Natural killer cell (primary cell): ENCODE measurements around the gene PRRC1. TPM values are rescaled to one million over a fixed set of nuclear protein-coding genes. Genes with fewer than 3 reads are reported as not detected.

Experiments
- ATAC-seq, 3 donors: fragments of 150-1000 bp in 2 of 3; fragments of 200-7000 bp in 1 of 3; cut with Tn5 transposase; 1 replicate in 1 of 3; 2 replicates in 2 of 3; pipeline ENCODE4 v1.10.0; 2021; ENCODE audit warnings: mild to moderate bottlenecking in 2 of 3, moderate library complexity in 2 of 3
- DNase-seq, 2 donors: peaks; one replicate each; pipeline versions ENCODE4 v3.0.0 to v3.0.0-alpha.2; 2013 to 2021; ENCODE audit warnings: mixed read lengths in 1 of 2
- H3K27ac ChIP-seq: one replicate; pipeline ENCODE4 v1.5.1; 2013; ENCODE audit warnings: mild to moderate bottlenecking, low read length
- H3K27me3 ChIP-seq: one replicate; pipeline ENCODE4 v1.6.1; 2013; ENCODE audit warnings: low read length; ENCODE audit not compliant: control insufficient read depth, insufficient read depth
- H3K36me3 ChIP-seq: one replicate; pipeline ENCODE4 v1.6.1; 2013; ENCODE audit warnings: low read length; ENCODE audit not compliant: control insufficient read depth, insufficient read depth
- H3K4me1 ChIP-seq: one replicate; pipeline ENCODE4 v1.6.1; 2013; ENCODE audit warnings: low read length; ENCODE audit not compliant: control insufficient read depth, insufficient read depth
- H3K4me3 ChIP-seq: one replicate; pipeline ENCODE4 v1.5.1; 2013; ENCODE audit warnings: low read length
- H3K9me3 ChIP-seq: one replicate; pipeline ENCODE4 v1.6.1; 2013; ENCODE audit warnings: low read length; ENCODE audit not compliant: control insufficient read depth, insufficient read depth
- H3K27ac Mint-ChIP-seq, 2 donors: one replicate each; pipeline ENCODE4 v1.8.0; 2022; ENCODE audit warnings: mild to moderate bottlenecking in 2 of 2, mixed read lengths in 2 of 2, moderate library complexity in 1 of 2
- H3K27me3 Mint-ChIP-seq, 2 donors: one replicate each; pipeline ENCODE4 v1.8.0; 2022; ENCODE audit warnings: low read depth in 2 of 2, mixed read lengths in 2 of 2
- H3K36me3 Mint-ChIP-seq: one replicate; pipeline ENCODE4 v1.8.0; 2022; ENCODE audit warnings: mixed read lengths
- H3K4me1 Mint-ChIP-seq, 2 donors: one replicate each; pipeline ENCODE4 v1.8.0; 2022; ENCODE audit warnings: mixed read lengths in 2 of 2
- H3K4me3 Mint-ChIP-seq: one replicate; pipeline ENCODE4 v1.8.0; 2022; ENCODE audit warnings: mild to moderate bottlenecking, moderate library complexity, mixed read lengths
- H3K9me3 Mint-ChIP-seq, 2 donors: one replicate each; pipeline ENCODE4 v1.8.0; 2022; ENCODE audit warnings: mixed read lengths in 2 of 2
- CTCF ChIP-seq: fragments of 200-600 bp; IDR thresholded peaks from one replicate; pipeline ENCODE4 v1.8.0; 2022; ENCODE audit warnings: antibody characterized with exemption
- WGBS: methylation state at CpG from one replicate; pipeline ENCODE4 v1.1.7; 2013; ENCODE audit warnings: missing lambda C conversion rate; ENCODE audit not compliant: insufficient coverage; 5-methylcytosine and 5-hydroxymethylcytosine counted together
- intact Hi-C: fragments of 100-400 bp; cut with micrococcal nuclease; formaldehyde crosslinking; loops from one replicate; pipeline ENCODE4 v1.14.2; 2022
- total RNA-seq, 4 donors: library from RNA; stranded (reverse); fragments of 120-200 nt in 1 of 4; gene quantifications; one replicate each; pipeline versions ENCODE4 v1.2.3 to v1.2.4, GENCODE V29; 2013 to 2022

PRRC1 gene
- total RNA-seq, 3 donors from 2014 or later (not counting 1 experiment from before 2014, with no cell fraction given): 37.7 to 41.1 (median 39.6) TPM

- Histone ChIP-seq H3K36me3 (peaks cover 28% of the 10 kb centered on the region), H3K27ac (no peak overlapping the region), H3K9me3 (no peaks in the 10 kb centered on the region), H3K4me3 (no peak overlapping the region), H3K27me3 (no peaks in the 10 kb centered on the region), H3K4me1 (no peaks in the 10 kb centered on the region)
- no peaks in the 10 kb centered on the region for H3K9me3 Mint-ChIP-seq
- 44% methylated on average over 1 of the region's 1 CpG for WGBS
- intact Hi-C loops: no loop called here
- DNase-seq: no peak
- no peak for TF ChIP-seq CTCF
- no peaks in the 10 kb centered on the region for H3K36me3 Mint-ChIP-seq
- ATAC-seq: no peak
- no peaks in the 10 kb centered on the region for H3K27me3 Mint-ChIP-seq
- no peak overlapping the region for H3K27ac Mint-ChIP-seq
- no peak overlapping the region for H3K4me3 Mint-ChIP-seq
- no peaks in the 10 kb centered on the region for H3K4me1 Mint-ChIP-seq
Measured at GRCh38 chr5:127555826-127556225, 38.4 kb downstream of the PRRC1 start.

- ATAC-seq: no peak
- H3K9me3 Mint-ChIP-seq: no peaks in the 10 kb centered on the region
- no peak for TF ChIP-seq CTCF
- H3K27me3 Mint-ChIP-seq: no peaks in the 10 kb centered on the region
- H3K36me3 Mint-ChIP-seq: no peaks in the 10 kb centered on the region
- DNase-seq: no peak
- H3K4me3 Mint-ChIP-seq: no peak overlapping the region
- H3K27ac ChIP-seq: no peak overlapping the region
- no peaks in the 10 kb centered on the region for H3K4me1 Mint-ChIP-seq
- no peak overlapping the region for H3K27ac Mint-ChIP-seq
- no peaks in the 10 kb centered on the region for H3K27me3 ChIP-seq
- H3K4me3 ChIP-seq: no peak overlapping the region
- H3K9me3 ChIP-seq: no peaks in the 10 kb centered on the region
- no peaks in the 10 kb centered on the region for H3K4me1 ChIP-seq
- peaks cover 20% of the 10 kb centered on the region for H3K36me3 ChIP-seq
- intact Hi-C loops: no loop called here
- WGBS: no CpG with 5 or more reads among the region's 3 CpGs
Measured at GRCh38 chr5:127556609-127557334, 39.3 kb downstream of the PRRC1 start.

- no peaks in the 10 kb centered on the region for H3K9me3 Mint-ChIP-seq
- Histone ChIP-seq H3K36me3 (peaks cover 11% of the 10 kb centered on the region), H3K4me1 (no peaks in the 10 kb centered on the region), H3K4me3 (no peak overlapping the region), H3K9me3 (no peaks in the 10 kb centered on the region), H3K27ac (no peak overlapping the region), H3K27me3 (no peaks in the 10 kb centered on the region)
- DNase-seq (no peak), ATAC-seq (no peak)
- no peaks in the 10 kb centered on the region for H3K4me1 Mint-ChIP-seq
- H3K27ac Mint-ChIP-seq: no peak overlapping the region
- H3K4me3 Mint-ChIP-seq: no peak overlapping the region
- H3K36me3 Mint-ChIP-seq: no peaks in the 10 kb centered on the region
- no CpG with 5 or more reads among the region's 2 CpGs for WGBS
- no peak for TF ChIP-seq CTCF
- no peaks in the 10 kb centered on the region for H3K27me3 Mint-ChIP-seq
- intact Hi-C loops: no loop called here
Measured at GRCh38 chr5:127558273-127558672, 40.8 kb downstream of the PRRC1 start.

GRCh38 chr5:127561254-127561653, 43.8 kb downstream of the PRRC1 start:
- ATAC-seq: no peak
- Histone ChIP-seq H3K27ac (no peak overlapping the region), H3K27me3 (no peaks in the 10 kb centered on the region), H3K36me3 (no peaks in the 10 kb centered on the region), H3K4me1 (no peaks in the 10 kb centered on the region), H3K4me3 (no peak overlapping the region), H3K9me3 (no peaks in the 10 kb centered on the region)
- Mint-ChIP-seq H3K27me3 (peaks cover 2 to 5% of the 10 kb centered on the region in 2 donors), H3K4me1 (peaks cover 0 to 6% of the 10 kb centered on the region in 2 donors), H3K4me3 (no peak overlapping the region), H3K27ac (no peak overlapping the region), H3K9me3 (no peaks in the 10 kb centered on the region), H3K36me3 (no peaks in the 10 kb centered on the region)
- no peak for TF ChIP-seq CTCF
- 88% methylated on average over 3 of the region's 3 CpGs for WGBS
- DNase-seq: no peak
- intact Hi-C loops: no loop called here
